Upper lobe of left lung (tissue), 4 donors: Measurements from ENCODE around the gene NKAIN4.

Experiments
- CTCF ChIP-seq, 6 experiments: fragments of 450-650 bp in 4 of 6; fragments of 200-600 bp in 2 of 6; sonication (generic) in 2 of 6; IDR thresholded peaks; one replicate each; pipeline ENCODE4 v1.5.1; 2016 to 2019; ENCODE audit warnings: antibody characterized with exemption in 6 of 6
- EP300 ChIP-seq, 4 donors: sonication (generic); formaldehyde crosslinking; IDR thresholded peaks; one replicate each; pipeline ENCODE4 v1.5.1; 2017; ENCODE audit warnings: antibody characterized with exemption in 4 of 4, control low read depth in 2 of 4
- POLR2A ChIP-seq, 4 donors: fragments of 450-650 bp; IDR thresholded peaks; one replicate each; pipeline ENCODE4 v1.5.1; 2016 to 2017; ENCODE audit warnings: antibody characterized with exemption in 4 of 4, mild to moderate bottlenecking in 2 of 4

- no peak for TF ChIP-seq POLR2A (IDR thresholded peaks at IDR 0.05)
- TF ChIP-seq CTCF (IDR thresholded peaks at IDR 0.05), result no peak
- no peak for TF ChIP-seq EP300 (IDR thresholded peaks at IDR 0.05)
These were observed 44.6 kb upstream of the NKAIN4 start for GRCh38 chr20:63298731-63299312.
